Left lobe of liver (tissue), 2 donors: ENCODE results near the gene SORCS2. TPM values are rescaled to one million over a fixed set of nuclear protein-coding genes. Genes with fewer than 3 reads are reported as not detected.
"Not testable (repeated sequence)": the region's sequence is repeated elsewhere in the genome, so short reads cannot be mapped to it uniquely, and the experiment has no call there.

Source experiments
- ATAC-seq: fragments of 200-7000 bp; cut with Tn5 transposase; one replicate; pipeline ENCODE4 v1.9.1; 2020; ENCODE audit warnings: mild to moderate bottlenecking, moderate library complexity
- DNase-seq: peaks from one replicate; pipeline ENCODE4 v3.0.0-alpha.2; 2020; ENCODE audit warnings: low spot score
- total RNA-seq: library from RNA; stranded (reverse); gene quantifications from one replicate; pipeline ENCODE4 v1.2.1, GENCODE V29; 2021
- donor health status: DM: no; HTN: no; CAD: no; lungs with moderate emphysema.
- donor health status: DM: no; HTN: yes; CAD: no.

SORCS2 gene
- total RNA-seq, 1 donor from 2014 or later = 0.35 TPM

- no peak for ATAC-seq
- no peak for DNase-seq
Observed at GRCh38 chr4:7198440-7199128, 6.2 kb downstream of the SORCS2 start.

- no peak for DNase-seq
- no peak for ATAC-seq
Observed at GRCh38 chr4:7199129-7199725, 6.9 kb downstream of the SORCS2 start.

- no peak for ATAC-seq
- no peak for DNase-seq
Observed at GRCh38 chr4:7199771-7200441, 7.6 kb downstream of the SORCS2 start.

- ATAC-seq (no peak), DNase-seq (no peak)
Observed at GRCh38 chr4:7200801-7201200, 8.5 kb downstream of the SORCS2 start.

DNA sequence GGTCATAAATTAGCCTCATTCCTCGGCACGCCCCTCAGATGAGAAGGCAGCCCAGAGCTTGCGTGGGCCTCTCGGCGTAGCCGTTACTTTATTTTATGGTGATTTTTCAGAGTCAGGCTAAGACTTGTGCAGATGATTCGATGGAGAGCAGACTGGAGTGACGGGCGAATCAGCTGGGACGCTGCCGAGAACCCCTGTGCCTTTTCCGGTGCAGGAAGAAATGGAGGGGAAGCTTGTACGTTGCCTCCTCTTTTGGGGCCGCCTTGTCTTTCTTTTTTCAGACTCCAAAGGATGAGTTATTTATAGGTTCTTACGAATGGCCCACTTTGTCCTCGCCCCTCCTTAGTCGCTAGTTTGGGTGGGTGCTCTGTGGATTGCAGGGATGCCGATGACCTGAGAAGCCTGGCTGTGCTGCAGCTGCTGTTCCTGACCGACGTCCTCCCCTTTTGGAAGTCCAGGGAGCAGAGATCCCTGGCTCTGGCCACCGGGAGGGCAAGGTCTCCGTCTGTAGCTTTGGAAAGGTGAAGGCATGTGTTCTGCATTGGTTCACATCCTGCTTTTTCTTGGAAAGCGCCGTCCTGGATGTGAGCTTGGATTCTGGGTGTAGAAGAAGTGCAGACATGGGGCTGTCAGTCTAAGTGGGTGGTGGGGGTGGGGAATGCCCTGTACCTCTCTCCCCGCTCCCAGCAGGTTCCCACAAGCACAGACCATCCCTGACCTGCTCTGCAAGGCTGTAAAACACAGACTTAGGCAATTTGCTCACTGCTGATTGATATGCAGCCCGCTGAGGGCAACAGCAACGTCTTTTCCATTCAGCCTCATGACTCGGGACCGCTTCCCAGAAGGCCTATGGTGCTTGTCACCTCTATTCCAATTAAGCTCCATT, 9.3 kb downstream of the SORCS2 start:
- DNase-seq = no peak

GRCh38 chr4:7202411-7202810, 10.1 kb downstream of the SORCS2 start:
- ATAC-seq (no peak), DNase-seq (no peak)

More for the DNA sequence above, 9.3 kb downstream of the SORCS2 start:
- ATAC-seq = no peak

DNA sequence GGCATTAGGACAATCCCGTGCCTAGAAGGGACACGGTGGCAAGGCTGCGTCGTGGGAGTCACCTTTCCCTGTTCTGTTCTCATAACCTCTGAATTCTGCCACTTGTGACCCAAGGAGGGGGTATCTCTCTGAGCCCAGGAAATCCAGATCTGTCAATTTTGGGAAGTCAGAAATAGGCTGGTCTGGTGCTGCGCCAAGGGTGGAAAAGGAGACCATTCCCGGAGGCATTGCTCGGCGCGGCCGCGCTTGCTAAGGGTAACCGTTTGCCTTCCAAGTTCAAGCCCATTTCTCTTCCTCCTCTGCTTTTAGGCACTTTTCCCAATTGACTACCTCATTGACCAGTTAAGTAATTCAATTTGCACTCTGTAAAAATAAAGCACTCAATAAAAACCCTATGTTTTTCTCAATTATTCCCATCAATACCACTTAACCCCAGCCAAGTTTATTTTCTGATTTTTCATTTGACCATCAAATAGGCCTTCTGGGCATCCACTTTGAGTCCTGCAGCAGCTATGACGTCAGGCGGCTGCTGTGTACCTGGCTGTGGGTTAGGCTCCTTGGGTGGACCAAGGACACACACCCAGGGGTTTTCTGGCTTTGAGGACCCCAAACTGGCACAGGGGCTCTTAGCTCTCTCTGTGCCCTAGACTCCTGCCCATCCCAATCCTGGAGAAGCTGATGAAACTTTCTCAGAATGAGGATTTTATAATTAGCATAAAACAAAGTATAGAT, 12.5 kb downstream of the SORCS2 start:
- DNase-seq = no peak

DNA sequence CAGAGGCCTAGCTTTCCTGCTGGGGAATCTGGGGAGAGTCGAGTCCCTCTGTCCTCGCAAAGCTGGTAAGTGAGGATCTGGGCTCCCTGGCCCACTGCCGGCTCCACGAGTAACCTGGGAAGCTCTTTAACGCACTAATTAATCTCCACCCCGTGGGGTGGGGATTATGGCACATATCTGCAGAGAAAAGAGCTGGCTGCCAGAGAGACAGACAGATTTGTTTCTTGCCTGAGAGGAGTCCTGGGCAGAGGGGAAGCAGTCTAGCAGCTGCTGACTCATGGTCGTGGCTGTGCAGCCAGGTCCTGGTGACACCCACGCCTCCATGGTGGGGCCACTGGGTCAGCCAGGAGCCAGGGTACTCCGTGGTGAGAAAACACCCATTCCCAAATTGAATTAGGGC, 14.0 kb downstream of the SORCS2 start:
- DNase-seq = no peak
- no peak for ATAC-seq

More for the DNA sequence above, 12.5 kb downstream of the SORCS2 start:
- ATAC-seq = no peak

DNA sequence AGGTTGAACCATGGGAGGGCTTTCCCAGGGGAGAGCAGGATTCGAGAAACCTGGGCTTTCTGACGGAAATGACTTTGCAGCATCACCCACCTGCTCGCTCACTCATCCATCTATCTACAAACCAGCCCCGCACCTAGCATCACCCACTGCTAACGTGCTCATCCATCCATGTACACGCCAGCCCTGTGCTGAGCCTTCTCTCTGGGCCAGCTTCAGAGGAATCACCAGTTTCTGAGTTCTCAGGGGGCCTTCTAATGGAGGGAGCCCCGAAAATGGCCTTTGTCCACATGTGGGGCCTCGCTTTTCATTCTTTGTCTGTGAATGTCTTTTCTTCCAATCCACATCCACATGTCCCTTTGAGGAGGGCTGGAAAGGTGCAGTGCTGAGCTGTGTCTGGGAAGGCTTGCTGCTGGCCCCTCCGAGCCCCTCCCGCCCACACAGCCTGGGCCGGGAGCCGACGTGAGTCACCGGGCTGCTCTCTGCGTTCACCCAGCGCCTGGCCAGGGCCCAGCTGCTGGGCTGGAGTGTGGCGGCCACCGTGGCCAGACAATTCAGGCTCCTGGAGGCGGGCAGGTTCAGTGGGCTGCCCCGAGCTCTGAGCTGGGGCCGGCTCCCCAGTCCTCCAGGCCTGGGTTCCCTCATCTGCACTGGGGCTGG, 14.7 kb downstream of the SORCS2 start:
- DNase-seq (peak; percentile 68), ATAC-seq (peak; percentile 81)

GRCh38 chr4:7207628-7208231, 15.4 kb downstream of the SORCS2 start:
- no peak for ATAC-seq
- DNase-seq = no peak

DNA sequence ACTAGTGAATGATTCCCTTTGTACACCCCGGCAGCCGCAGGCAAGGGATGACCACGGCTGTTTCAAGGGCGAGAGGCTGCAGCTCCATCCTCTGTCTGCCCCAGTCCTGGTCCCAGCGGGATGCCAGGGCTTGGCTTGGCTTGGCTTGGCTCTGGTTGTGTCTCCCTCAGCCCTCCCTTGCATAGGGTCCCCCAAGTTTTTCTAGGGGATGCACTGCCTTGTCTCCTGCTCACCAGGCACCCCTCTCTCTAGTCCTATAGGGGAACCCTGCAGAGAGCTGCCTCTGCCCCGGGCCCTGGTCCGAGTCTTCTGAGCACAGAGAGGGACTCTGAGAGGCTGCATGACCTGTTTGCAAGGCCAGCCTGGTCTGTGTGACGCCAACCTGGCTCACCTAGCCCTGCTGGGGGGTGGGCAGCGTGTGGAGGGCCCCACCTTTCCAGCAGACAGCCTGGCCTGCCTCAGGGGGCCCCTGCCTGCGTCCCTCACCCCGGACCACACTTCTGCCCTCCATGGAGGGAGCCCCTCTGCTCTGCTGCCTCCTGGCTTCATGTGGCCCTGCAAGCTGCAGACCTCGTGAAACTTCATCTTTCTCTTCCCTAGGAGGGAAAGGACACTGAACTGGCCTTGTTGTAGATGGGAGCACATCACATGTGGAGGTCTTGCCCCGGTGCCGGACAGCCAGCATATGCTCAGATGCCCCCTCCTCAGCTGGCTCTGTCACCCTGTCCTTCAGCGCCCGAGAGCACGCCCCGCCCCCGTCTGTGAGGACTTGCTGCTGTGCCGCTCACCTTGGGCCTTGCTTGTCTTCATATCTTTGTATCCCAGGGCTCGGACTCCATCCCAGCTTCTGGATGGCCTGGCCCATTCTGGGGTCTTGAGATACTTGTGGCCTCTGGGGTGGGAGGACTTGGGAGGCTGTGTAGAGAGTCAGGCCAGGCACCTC, 16.4 kb downstream of the SORCS2 start:
- ATAC-seq (no peak), DNase-seq (no peak)

DNA sequence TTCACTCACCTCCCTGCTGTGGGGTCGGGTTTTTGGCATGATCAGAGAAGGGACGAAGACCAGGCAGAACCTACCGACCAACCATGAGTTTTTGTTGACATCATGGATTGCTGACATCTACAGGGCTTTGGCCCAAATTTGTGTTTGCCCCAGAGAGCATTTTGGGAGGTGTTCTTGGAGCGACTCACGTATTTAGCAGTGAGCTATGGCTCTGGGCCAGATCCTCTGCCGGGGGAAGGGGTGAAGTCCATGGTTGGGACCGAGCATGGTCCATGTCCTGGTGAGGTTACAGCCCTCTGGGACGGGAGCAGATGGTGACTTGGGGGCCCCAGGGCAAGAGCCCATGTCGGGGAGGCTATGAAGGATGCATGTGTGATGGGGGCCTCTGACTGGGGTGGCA, 17.4 kb downstream of the SORCS2 start:
- ATAC-seq (peak; percentile 82), DNase-seq (peak; percentile 89)

GRCh38 chr4:7210824-7211223, 18.5 kb downstream of the SORCS2 start:
- ATAC-seq (no peak), DNase-seq (no peak)

GRCh38 chr4:7212101-7212674, 19.9 kb downstream of the SORCS2 start:
- DNase-seq (no peak), ATAC-seq (peak; percentile 16)

GRCh38 chr4:7212921-7213320, 20.6 kb downstream of the SORCS2 start:
- ATAC-seq (no peak), DNase-seq (no peak)

GRCh38 chr4:7213807-7214206, 21.5 kb downstream of the SORCS2 start:
- no peak for DNase-seq
- no peak for ATAC-seq

DNA sequence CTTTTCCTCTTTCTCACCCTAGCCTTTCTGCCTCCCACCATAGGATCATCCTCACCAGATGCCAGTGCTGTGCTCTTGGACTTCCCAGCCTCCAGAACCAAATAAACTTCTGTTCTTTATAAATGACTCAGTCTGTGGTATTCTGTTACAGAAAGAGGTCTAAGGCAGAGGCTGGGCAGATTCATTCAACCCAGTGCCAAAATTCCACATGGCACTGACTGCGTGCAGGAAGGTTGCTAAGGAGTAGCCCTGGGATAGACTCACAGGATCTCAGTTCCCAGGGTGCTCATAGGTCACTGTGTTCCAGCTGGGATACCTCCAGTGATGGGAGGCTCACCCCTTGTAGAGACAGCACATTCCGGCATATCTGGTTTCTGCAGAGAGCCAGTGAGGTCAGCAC, 22.0 kb downstream of the SORCS2 start:
- DNase-seq (no peak), ATAC-seq (no peak)

GRCh38 chr4:7215187-7215586, 22.8 kb downstream of the SORCS2 start:
- ATAC-seq = not testable (repeated sequence)

More at GRCh38 chr4:7215187-7215586, 22.8 kb downstream of the SORCS2 start:
- DNase-seq = not testable (repeated sequence)
